ENCODE data around the gene THOC1.

Gene THOC1

GRCh38 chr18:213505-213904 is 54.3 kb downstream of the THOC1 start:
- no peak for DNase-seq (ENCODE audit: low read depth in 2 of 2)

GRCh38 chr18:212780-213179 is 55.1 kb downstream of the THOC1 start:
- DNase-seq (ENCODE audit: low read depth in 2 of 2): no peak

- DNase-seq (ENCODE audit: low read depth in 2 of 2): no peak
Measured at GRCh38 chr18:211582-211981, 56.3 kb downstream of the THOC1 start.

- DNase-seq (ENCODE audit: low read depth in 2 of 2): no peak
Measured at GRCh38 chr18:210733-211132, 57.1 kb downstream of the THOC1 start.

GRCh38 chr18:210075-210474 is 57.8 kb downstream of the THOC1 start:
- no peak for DNase-seq (ENCODE audit: low read depth in 2 of 2)

- DNase-seq (ENCODE audit: low read depth in 2 of 2): no peak
Measured at GRCh38 chr18:199768-200167, 68.1 kb downstream of the THOC1 start.

- no peak for DNase-seq (ENCODE audit: low read depth in 2 of 2)
Measured at GRCh38 chr18:199214-199613, 68.6 kb downstream of the THOC1 start.

GRCh38 chr18:195651-196050 is 72.2 kb downstream of the THOC1 start:
- no peak for DNase-seq (ENCODE audit: low read depth in 2 of 2)

GRCh38 chr18:192801-193200 is 75.0 kb downstream of the THOC1 start:
- DNase-seq (ENCODE audit: low read depth in 2 of 2): no peak

GRCh38 chr18:191725-192124 is 76.1 kb downstream of the THOC1 start:
- DNase-seq (ENCODE audit: low read depth in 2 of 2): no peak

- DNase-seq (ENCODE audit: low read depth in 2 of 2): no peak
Measured at GRCh38 chr18:189254-189653, 78.6 kb downstream of the THOC1 start.

GRCh38 chr18:183769-184168 is 84.1 kb downstream of the THOC1 start:
- DNase-seq (ENCODE audit: low read depth in 2 of 2): no peak

GRCh38 chr18:181711-182110 is 86.1 kb downstream of the THOC1 start:
- DNase-seq (ENCODE audit: low read depth in 2 of 2): no peak

- DNase-seq (ENCODE audit: low read depth in 2 of 2): no peak
Measured at GRCh38 chr18:179499-179898, 88.3 kb downstream of the THOC1 start.

GRCh38 chr18:172361-172760 is 95.5 kb downstream of the THOC1 start:
- DNase-seq (ENCODE audit: low read depth in 2 of 2): no peak
